ENCODE results near the gene KSR2.
"Not testable (repeated sequence)": the region's sequence is repeated elsewhere in the genome, so short reads cannot be mapped to it uniquely, and the experiment has no call there.

The KSR2 gene

DNA sequence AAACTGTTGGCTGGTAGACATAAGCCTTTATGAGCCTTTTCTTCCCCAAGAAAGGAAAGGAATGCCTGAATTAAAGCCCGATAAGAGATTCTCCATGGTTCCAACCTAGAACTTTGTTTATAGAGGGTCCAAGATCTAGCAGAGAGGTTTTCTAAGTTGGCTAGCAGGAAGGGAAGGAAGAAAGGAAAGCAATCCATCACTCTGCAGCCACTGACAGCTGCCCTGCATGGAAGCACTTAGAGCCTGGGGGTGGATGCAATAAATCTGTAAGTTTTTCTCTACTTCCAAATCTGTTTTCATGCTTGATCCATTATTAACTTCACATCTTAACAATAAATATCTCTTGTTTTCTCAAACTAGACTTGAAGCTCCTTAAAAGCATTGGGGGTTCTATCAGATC lies 224.4 kb downstream of the KSR2 start:
- H3K36me3 ChIP-seq (ENCODE audit: control insufficient read depth in 2 of 2, insufficient read depth in 2 of 2, low read length in 2 of 2) = no peaks in the 10 kb centered on the region
- H3K4me3 ChIP-seq (ENCODE audit: low read length in 2 of 2) = no peak overlapping the region
- H3K9ac ChIP-seq (ENCODE audit: low read depth in 1 of 2, low read length in 2 of 2) = no peak overlapping the region
- peaks cover 0 to 3% of the 10 kb centered on the region in 2 donors for H3K9me3 ChIP-seq (ENCODE audit: control insufficient read depth in 2 of 2, low read length in 2 of 2)
- H3K4me1 ChIP-seq (ENCODE audit: control insufficient read depth in 2 of 2, insufficient read depth in 2 of 2, low read length in 2 of 2) = no peaks in the 10 kb centered on the region
- H3K27me3 ChIP-seq (ENCODE audit: control insufficient read depth in 2 of 2, insufficient read depth in 2 of 2, low read length in 2 of 2) = no peaks in the 10 kb centered on the region
- no peak overlapping the region for H3K27ac ChIP-seq (ENCODE audit: low read depth in 2 of 2, low read length in 2 of 2)

DNA sequence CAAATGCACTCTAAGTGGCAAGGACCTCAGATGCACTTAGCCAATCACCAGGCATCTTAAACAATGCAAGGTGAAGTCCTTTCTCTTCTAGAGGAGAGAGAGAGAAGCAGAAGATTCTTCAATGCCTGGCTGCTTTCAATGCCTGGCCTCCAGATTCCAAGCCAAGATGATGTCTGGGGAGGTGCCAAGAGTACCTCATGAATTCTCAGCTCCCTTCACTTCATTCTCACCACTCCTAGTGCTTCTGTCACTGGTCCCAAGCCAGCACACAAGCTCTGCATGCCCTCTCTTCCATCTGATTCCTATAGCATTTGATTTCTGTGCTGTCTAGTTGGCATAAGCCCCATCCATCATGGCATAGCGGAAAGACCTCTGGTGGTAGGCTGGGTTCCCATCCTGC lies 225.0 kb downstream of the KSR2 start:
- Histone ChIP-seq H3K9ac (ENCODE audit: low read depth in 1 of 2, low read length in 2 of 2) (no peak overlapping the region), H3K4me1 (ENCODE audit: control insufficient read depth in 2 of 2, insufficient read depth in 2 of 2, low read length in 2 of 2) (no peaks in the 10 kb centered on the region), H3K4me3 (ENCODE audit: low read length in 2 of 2) (no peak overlapping the region), H3K9me3 (ENCODE audit: control insufficient read depth in 2 of 2, low read length in 2 of 2) (peaks cover 0 to 3% of the 10 kb centered on the region in 2 donors), H3K27ac (ENCODE audit: low read depth in 2 of 2, low read length in 2 of 2) (no peak overlapping the region), H3K27me3 (ENCODE audit: control insufficient read depth in 2 of 2, insufficient read depth in 2 of 2, low read length in 2 of 2) (no peaks in the 10 kb centered on the region), H3K36me3 (ENCODE audit: control insufficient read depth in 2 of 2, insufficient read depth in 2 of 2, low read length in 2 of 2) (no peaks in the 10 kb centered on the region)

DNA sequence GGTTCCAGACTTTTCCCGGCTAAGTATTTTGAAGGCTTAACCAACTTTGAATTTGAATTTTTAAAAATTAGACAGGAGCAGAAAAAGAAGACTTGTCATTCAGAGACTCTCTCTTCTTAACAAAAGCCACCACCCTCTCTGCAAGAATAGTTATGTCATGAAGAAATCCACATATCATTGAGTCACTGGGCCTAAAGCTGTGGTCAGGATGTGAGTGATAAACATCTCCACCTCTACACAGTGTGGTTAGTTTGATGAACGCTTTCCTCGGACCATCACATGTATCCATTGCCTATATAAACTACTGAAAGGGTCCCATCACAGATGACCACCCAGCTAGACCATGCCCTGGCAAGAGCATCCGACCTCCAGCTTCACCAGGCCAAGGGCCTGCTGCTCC lies 226.1 kb downstream of the KSR2 start:
- Histone ChIP-seq H3K9ac (ENCODE audit: low read depth in 1 of 2, low read length in 2 of 2) (no peak overlapping the region), H3K4me1 (ENCODE audit: control insufficient read depth in 2 of 2, insufficient read depth in 2 of 2, low read length in 2 of 2) (no peaks in the 10 kb centered on the region), H3K27ac (ENCODE audit: low read depth in 2 of 2, low read length in 2 of 2) (no peak overlapping the region)

DNA sequence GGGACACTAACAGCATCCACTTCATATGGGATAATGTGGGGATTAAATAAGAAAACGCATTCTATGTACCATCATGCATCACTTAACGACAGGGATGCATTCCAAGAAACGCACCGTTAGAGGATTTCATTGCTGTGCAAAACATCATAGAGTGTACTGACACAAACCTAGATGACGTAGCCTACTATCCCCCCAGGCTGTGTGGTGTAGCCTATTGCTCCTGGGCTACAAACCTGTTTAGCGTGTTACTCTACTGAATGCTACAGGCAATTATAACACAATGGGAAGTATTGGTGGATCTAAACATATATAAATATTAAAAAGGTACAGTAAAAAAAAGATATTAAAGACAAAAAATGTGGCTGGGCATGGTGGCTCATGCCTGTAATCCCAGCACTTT lies 230.6 kb downstream of the KSR2 start:
- Histone ChIP-seq H3K9me3 (ENCODE audit: control insufficient read depth in 2 of 2, low read length in 2 of 2) (no peaks in the 10 kb centered on the region), H3K27ac (ENCODE audit: low read depth in 2 of 2, low read length in 2 of 2) (no peak overlapping the region), H3K27me3 (ENCODE audit: control insufficient read depth in 2 of 2, insufficient read depth in 2 of 2, low read length in 2 of 2) (no peaks in the 10 kb centered on the region), H3K36me3 (ENCODE audit: control insufficient read depth in 2 of 2, insufficient read depth in 2 of 2, low read length in 2 of 2) (no peaks in the 10 kb centered on the region), H3K4me1 (ENCODE audit: control insufficient read depth in 2 of 2, insufficient read depth in 2 of 2, low read length in 2 of 2) (no peaks in the 10 kb centered on the region), H3K9ac (ENCODE audit: low read depth in 1 of 2, low read length in 2 of 2) (no peak overlapping the region), H3K4me3 (ENCODE audit: low read length in 2 of 2) (no peak overlapping the region)

More for the DNA sequence above, 226.1 kb downstream of the KSR2 start:
- Histone ChIP-seq H3K4me3 (ENCODE audit: low read length in 2 of 2) (no peak overlapping the region), H3K9me3 (ENCODE audit: control insufficient read depth in 2 of 2, low read length in 2 of 2) (peaks cover 0 to under 1% of the 10 kb centered on the region in 2 donors), H3K27me3 (ENCODE audit: control insufficient read depth in 2 of 2, insufficient read depth in 2 of 2, low read length in 2 of 2) (no peaks in the 10 kb centered on the region), H3K36me3 (ENCODE audit: control insufficient read depth in 2 of 2, insufficient read depth in 2 of 2, low read length in 2 of 2) (no peaks in the 10 kb centered on the region)

DNA sequence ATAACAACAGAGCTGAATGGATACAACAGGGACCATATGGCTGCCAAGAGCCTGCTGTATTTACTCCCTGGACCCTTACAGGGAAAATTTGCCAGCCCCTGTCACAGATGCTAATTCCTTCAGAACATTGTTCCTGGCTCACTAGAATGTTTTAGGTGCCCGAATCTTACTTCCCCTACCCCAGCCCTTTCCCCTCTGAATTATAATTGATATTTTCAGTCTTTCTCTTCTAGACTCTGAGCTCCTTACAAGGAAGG lies 235.3 kb downstream of the KSR2 start:
- H3K4me3 ChIP-seq (ENCODE audit: low read length in 2 of 2) = no peak overlapping the region
- no peaks in the 10 kb centered on the region for H3K36me3 ChIP-seq (ENCODE audit: control insufficient read depth in 2 of 2, insufficient read depth in 2 of 2, low read length in 2 of 2)
- no peaks in the 10 kb centered on the region for H3K27me3 ChIP-seq (ENCODE audit: control insufficient read depth in 2 of 2, insufficient read depth in 2 of 2, low read length in 2 of 2)
- no peak overlapping the region for H3K27ac ChIP-seq (ENCODE audit: low read depth in 2 of 2, low read length in 2 of 2)
- H3K9ac ChIP-seq (ENCODE audit: low read depth in 1 of 2, low read length in 2 of 2) = no peak overlapping the region
- no peaks in the 10 kb centered on the region for H3K9me3 ChIP-seq (ENCODE audit: control insufficient read depth in 2 of 2, low read length in 2 of 2)
- H3K4me1 ChIP-seq (ENCODE audit: control insufficient read depth in 2 of 2, insufficient read depth in 2 of 2, low read length in 2 of 2) = no peaks in the 10 kb centered on the region

DNA sequence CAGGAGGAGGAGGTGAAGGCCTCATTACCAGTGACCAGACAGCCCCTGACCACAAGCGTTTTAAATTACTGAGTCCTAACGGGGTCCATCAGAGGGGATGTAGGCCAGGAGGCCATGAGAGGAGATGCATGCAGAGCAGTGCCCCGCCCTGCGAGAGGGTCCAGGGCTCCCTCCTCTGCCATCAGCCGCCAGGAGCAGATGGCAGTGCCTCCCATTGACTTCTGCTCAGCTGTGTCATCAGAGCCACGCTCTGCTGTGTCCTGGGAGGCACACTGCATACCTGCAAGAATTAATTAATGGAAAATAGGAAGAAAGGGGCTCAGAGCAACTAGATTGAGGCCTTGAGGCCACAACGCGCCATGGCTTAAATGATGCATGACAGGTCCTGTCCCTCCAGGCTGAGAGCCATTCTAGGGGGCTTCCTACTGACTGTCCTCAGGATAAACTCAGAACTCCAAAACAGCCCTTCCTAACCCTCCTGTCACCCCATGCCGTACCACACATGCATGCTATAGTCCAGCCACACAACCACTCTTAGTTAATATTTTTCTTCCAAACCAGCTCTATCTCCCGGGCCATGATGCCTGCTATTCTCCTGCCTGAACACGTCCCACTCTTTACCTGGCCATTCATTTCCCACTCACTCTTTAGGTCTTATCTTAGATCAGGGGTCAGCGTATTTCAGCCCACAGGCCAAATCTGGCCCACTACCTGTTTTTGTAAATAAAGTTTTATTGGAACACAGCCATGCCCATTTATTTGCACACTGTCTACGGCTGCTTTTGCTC lies 235.8 kb downstream of the KSR2 start:
- Histone ChIP-seq H3K27ac (ENCODE audit: low read depth in 2 of 2, low read length in 2 of 2) (no peak overlapping the region), H3K36me3 (ENCODE audit: control insufficient read depth in 2 of 2, insufficient read depth in 2 of 2, low read length in 2 of 2) (no peaks in the 10 kb centered on the region), H3K9ac (ENCODE audit: low read depth in 1 of 2, low read length in 2 of 2) (no peak overlapping the region), H3K9me3 (ENCODE audit: control insufficient read depth in 2 of 2, low read length in 2 of 2) (no peaks in the 10 kb centered on the region), H3K4me3 (ENCODE audit: low read length in 2 of 2) (no peak overlapping the region), H3K4me1 (ENCODE audit: control insufficient read depth in 2 of 2, insufficient read depth in 2 of 2, low read length in 2 of 2) (no peaks in the 10 kb centered on the region), H3K27me3 (ENCODE audit: control insufficient read depth in 2 of 2, insufficient read depth in 2 of 2, low read length in 2 of 2) (no peaks in the 10 kb centered on the region)

DNA sequence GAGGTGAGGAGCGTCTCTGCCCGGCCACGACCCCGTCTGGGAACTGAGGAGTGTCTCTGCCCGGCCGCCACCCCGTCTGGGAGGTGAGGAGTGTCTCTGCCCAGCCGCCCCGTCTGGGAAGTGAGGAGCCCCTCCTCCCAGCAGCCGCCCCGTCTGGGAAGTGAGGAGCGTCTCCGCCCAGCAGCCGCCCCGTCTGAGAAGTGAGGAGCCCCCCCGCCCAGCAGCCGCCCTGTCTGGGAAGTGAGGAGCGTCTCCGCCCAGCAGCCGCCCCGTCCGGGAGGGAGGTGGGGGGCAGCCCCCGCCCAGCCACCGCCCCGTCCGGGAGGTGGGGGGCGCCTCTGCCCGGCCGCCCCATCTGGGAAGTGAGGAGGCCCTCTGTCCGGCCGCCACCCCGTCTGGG lies 237.7 kb downstream of the KSR2 start:
- H3K27me3 ChIP-seq (ENCODE audit: control insufficient read depth in 2 of 2, insufficient read depth in 2 of 2, low read length in 2 of 2); H3K9ac ChIP-seq (ENCODE audit: low read depth in 1 of 2, low read length in 2 of 2): not testable (repeated sequence)

DNA sequence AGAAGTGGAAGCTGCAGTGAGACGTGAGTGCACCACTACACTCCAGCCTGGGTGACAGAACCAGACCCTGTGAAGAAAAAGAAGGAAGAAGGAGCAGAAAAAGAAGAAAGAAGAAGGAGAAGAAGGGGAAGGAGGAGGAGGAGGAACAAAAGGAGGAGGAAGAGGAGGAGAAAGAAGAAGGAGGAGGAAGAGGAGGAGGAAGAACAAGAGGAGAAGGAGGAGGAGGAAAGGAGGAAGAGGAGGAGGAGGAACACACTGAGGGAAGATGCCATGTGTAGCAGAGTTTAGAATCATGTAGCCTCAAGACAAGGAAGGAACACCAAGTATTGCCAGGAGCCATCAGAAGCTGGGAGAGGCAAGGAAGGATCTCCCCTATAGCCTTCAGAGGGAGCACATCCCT lies 241.5 kb downstream of the KSR2 start:
- no peaks in the 10 kb centered on the region for H3K4me1 ChIP-seq (ENCODE audit: control insufficient read depth in 2 of 2, insufficient read depth in 2 of 2, low read length in 2 of 2)
- no peak overlapping the region for H3K9ac ChIP-seq (ENCODE audit: low read depth in 1 of 2, low read length in 2 of 2)
- H3K36me3 ChIP-seq (ENCODE audit: control insufficient read depth in 2 of 2, insufficient read depth in 2 of 2, low read length in 2 of 2) = no peaks in the 10 kb centered on the region
- H3K27ac ChIP-seq (ENCODE audit: low read depth in 2 of 2, low read length in 2 of 2) = no peak overlapping the region
- no peaks in the 10 kb centered on the region for H3K9me3 ChIP-seq (ENCODE audit: control insufficient read depth in 2 of 2, low read length in 2 of 2)
- no peak overlapping the region for H3K4me3 ChIP-seq (ENCODE audit: low read length in 2 of 2)
- H3K27me3 ChIP-seq (ENCODE audit: control insufficient read depth in 2 of 2, insufficient read depth in 2 of 2, low read length in 2 of 2) = no peaks in the 10 kb centered on the region

More for the DNA sequence above, 237.7 kb downstream of the KSR2 start:
- not testable (repeated sequence) for H3K4me1 ChIP-seq (ENCODE audit: control insufficient read depth in 2 of 2, insufficient read depth in 2 of 2, low read length in 2 of 2); H3K36me3 ChIP-seq (ENCODE audit: control insufficient read depth in 2 of 2, insufficient read depth in 2 of 2, low read length in 2 of 2); H3K4me3 ChIP-seq (ENCODE audit: low read length in 2 of 2); H3K9me3 ChIP-seq (ENCODE audit: control insufficient read depth in 2 of 2, low read length in 2 of 2); H3K27ac ChIP-seq (ENCODE audit: low read depth in 2 of 2, low read length in 2 of 2)

DNA sequence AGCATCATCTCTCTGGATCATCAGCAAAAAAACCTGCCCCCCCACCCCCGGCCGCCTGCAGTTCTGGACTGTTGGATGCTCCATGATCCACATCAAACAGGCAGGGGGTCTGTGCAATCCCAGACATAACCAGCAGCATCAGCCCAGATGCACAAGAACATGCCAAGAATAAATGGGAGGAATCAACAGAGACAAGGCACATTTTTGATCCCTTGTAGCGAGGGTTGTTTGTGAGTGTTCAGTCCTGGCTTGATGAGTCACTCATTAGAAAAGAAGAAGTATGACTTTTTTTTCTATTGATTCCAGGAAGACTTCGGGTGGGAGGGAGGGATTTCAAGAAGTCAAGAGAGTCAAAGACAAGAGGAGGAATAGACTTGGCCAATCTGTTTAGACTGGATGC lies 244.2 kb downstream of the KSR2 start:
- Histone ChIP-seq H3K27ac (ENCODE audit: low read depth in 2 of 2, low read length in 2 of 2) (no peak overlapping the region), H3K4me1 (ENCODE audit: control insufficient read depth in 2 of 2, insufficient read depth in 2 of 2, low read length in 2 of 2) (no peaks in the 10 kb centered on the region), H3K9me3 (ENCODE audit: control insufficient read depth in 2 of 2, low read length in 2 of 2) (no peaks in the 10 kb centered on the region), H3K4me3 (ENCODE audit: low read length in 2 of 2) (no peak overlapping the region), H3K27me3 (ENCODE audit: control insufficient read depth in 2 of 2, insufficient read depth in 2 of 2, low read length in 2 of 2) (no peaks in the 10 kb centered on the region), H3K36me3 (ENCODE audit: control insufficient read depth in 2 of 2, insufficient read depth in 2 of 2, low read length in 2 of 2) (no peaks in the 10 kb centered on the region), H3K9ac (ENCODE audit: low read depth in 1 of 2, low read length in 2 of 2) (no peak overlapping the region)

DNA sequence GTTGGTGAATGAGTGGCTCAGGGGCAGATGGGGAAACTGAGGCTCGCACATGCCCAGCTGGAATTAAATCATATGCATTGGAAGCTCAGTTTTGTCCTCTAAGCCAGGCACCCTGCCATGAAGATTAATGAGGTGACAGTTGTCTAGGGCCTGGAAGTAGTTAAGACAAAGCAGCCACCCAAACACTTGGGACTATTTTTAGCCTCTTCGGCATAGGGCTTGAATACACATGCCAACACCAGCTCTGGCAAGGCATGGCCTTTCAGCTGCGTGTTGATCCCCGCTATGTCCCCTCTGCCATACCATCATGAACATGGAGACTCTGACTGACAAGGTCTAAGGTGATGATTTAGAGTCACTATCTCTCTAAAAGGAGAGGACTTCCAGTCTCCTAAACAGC lies 250.2 kb downstream of the KSR2 start:
- H3K9me3 ChIP-seq (ENCODE audit: control insufficient read depth in 2 of 2, low read length in 2 of 2) = no peaks in the 10 kb centered on the region
- no peak overlapping the region for H3K4me3 ChIP-seq (ENCODE audit: low read length in 2 of 2)
- no peaks in the 10 kb centered on the region for H3K27me3 ChIP-seq (ENCODE audit: control insufficient read depth in 2 of 2, insufficient read depth in 2 of 2, low read length in 2 of 2)
- no peak overlapping the region for H3K9ac ChIP-seq (ENCODE audit: low read depth in 1 of 2, low read length in 2 of 2)
- no peak overlapping the region for H3K27ac ChIP-seq (ENCODE audit: low read depth in 2 of 2, low read length in 2 of 2)
- H3K4me1 ChIP-seq (ENCODE audit: control insufficient read depth in 2 of 2, insufficient read depth in 2 of 2, low read length in 2 of 2) = no peaks in the 10 kb centered on the region
- H3K36me3 ChIP-seq (ENCODE audit: control insufficient read depth in 2 of 2, insufficient read depth in 2 of 2, low read length in 2 of 2) = no peaks in the 10 kb centered on the region

DNA sequence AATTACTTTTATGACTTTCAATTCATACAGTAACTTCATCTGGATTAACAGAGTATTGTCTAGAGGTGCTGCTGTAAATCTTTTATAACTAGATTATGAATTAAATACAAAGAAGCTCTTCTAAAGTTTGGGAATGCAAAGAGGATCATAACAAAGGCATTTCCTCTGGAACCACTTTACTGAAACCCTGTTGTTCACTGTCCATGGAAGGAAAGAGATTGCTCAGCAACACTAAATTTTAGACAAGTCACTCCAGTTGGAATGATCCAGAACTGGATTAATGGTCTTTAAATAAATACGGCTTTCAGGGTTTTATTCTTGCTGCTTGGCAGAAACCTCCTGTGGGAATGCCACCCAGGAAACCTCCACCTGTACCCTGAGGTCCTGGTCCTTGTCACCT lies 250.6 kb downstream of the KSR2 start:
- H3K9ac ChIP-seq (ENCODE audit: low read depth in 1 of 2, low read length in 2 of 2) = no peak overlapping the region
- no peaks in the 10 kb centered on the region for H3K4me1 ChIP-seq (ENCODE audit: control insufficient read depth in 2 of 2, insufficient read depth in 2 of 2, low read length in 2 of 2)
- H3K27ac ChIP-seq (ENCODE audit: low read depth in 2 of 2, low read length in 2 of 2) = no peak overlapping the region
- no peaks in the 10 kb centered on the region for H3K9me3 ChIP-seq (ENCODE audit: control insufficient read depth in 2 of 2, low read length in 2 of 2)
- no peak overlapping the region for H3K4me3 ChIP-seq (ENCODE audit: low read length in 2 of 2)
- H3K36me3 ChIP-seq (ENCODE audit: control insufficient read depth in 2 of 2, insufficient read depth in 2 of 2, low read length in 2 of 2) = no peaks in the 10 kb centered on the region
- H3K27me3 ChIP-seq (ENCODE audit: control insufficient read depth in 2 of 2, insufficient read depth in 2 of 2, low read length in 2 of 2) = no peaks in the 10 kb centered on the region

All from mucosa of rectum (tissue), 2 donors.